HAP-1 (cell line): ENCODE results near the gene DENND1A.
"Not testable (repeated sequence)": the region's sequence is repeated elsewhere in the genome, so short reads cannot be mapped to it uniquely, and the experiment has no call there.

Experiments used
- DNase-seq, 2 experiments: peaks; one replicate each; pipeline ENCODE4 v3.0.0-alpha.2; 2016 to 2020; ENCODE audit warnings: low spot score in 2 of 2
- H3K27me3 ChIP-seq: fragments of 250-450 bp; sonication (Bioruptor Pico); 2 replicates; pipeline ENCODE4 v1.5.1; 2020; ENCODE audit warnings: low read depth, mild to moderate bottlenecking, moderate library complexity
- H3K36me3 ChIP-seq: fragments of 250-450 bp; sonication (Bioruptor Pico); replicated peaks from 2 replicates; pipeline ENCODE4 v1.5.1; 2020; ENCODE audit warnings: mild to moderate bottlenecking
- H3K4me1 ChIP-seq: fragments of 250-450 bp; sonication (Bioruptor Pico); 2 replicates; pipeline ENCODE4 v1.5.1; 2020; ENCODE audit warnings: mild to moderate bottlenecking
- H3K4me3 ChIP-seq: fragments of 250-450 bp; sonication (Bioruptor Pico); 2 replicates; pipeline ENCODE4 v1.5.1; 2020; ENCODE audit warnings: mild to moderate bottlenecking, moderate library complexity
- H3K9me3 ChIP-seq: fragments of 250-450 bp; sonication (Bioruptor Pico); 2 replicates; pipeline ENCODE4 v1.5.1; 2020; ENCODE audit warnings: mild to moderate bottlenecking, moderate library complexity
- in situ Hi-C: fragments of 300-500 bp; cut with MboI; formaldehyde crosslinking; loops from 3 replicates; pipeline ENCODE4 v1.14.3; 2020; ENCODE audit warnings: low sequenced_read_pairs, inconsistent platforms, mixed read lengths

The DENND1A gene

DNA sequence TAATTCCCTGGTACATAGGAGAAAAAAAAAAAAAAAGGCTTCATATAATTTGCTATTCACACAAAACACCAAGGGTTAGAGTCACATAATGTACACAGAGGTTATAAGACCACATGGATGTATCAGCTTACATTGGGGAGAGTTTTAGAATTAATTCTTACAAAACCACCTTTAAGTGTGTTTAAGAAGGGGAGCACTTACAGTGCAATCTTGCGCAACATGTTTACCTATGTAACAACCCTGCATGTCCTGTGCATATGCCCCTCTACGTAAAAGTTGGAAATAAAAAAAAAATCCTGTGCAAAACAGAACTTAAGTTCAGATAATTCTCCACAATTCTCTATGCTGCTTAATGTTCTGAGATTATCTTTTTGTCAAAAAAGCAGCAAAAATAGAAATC, 190.0 kb downstream of the DENND1A start:
- DNase-seq, result no peak
- no peak overlapping the region for H3K4me3 ChIP-seq
- no peaks in the 10 kb centered on the region for H3K36me3 ChIP-seq
- H3K27me3 ChIP-seq, result no peaks in the 10 kb centered on the region
- no peaks in the 10 kb centered on the region for H3K9me3 ChIP-seq
- in situ Hi-C loops, result no loop called here
- H3K4me1 ChIP-seq, result peaks cover 12% of the 10 kb centered on the region

- no peak for DNase-seq
- in situ Hi-C loops, result no loop called here
- H3K27me3 ChIP-seq, result no peaks in the 10 kb centered on the region
- H3K9me3 ChIP-seq, result no peaks in the 10 kb centered on the region
- no peaks in the 10 kb centered on the region for H3K36me3 ChIP-seq
- H3K4me1 ChIP-seq, result peaks cover 12% of the 10 kb centered on the region
- no peak overlapping the region for H3K4me3 ChIP-seq
Observed at GRCh38 chr9:123739387-123739786, 190.5 kb downstream of the DENND1A start.

GRCh38 chr9:123738648-123739047, 191.3 kb downstream of the DENND1A start:
- no peaks in the 10 kb centered on the region for H3K27me3 ChIP-seq
- H3K9me3 ChIP-seq, result no peaks in the 10 kb centered on the region
- peaks cover 12% of the 10 kb centered on the region for H3K4me1 ChIP-seq
- no peak overlapping the region for H3K4me3 ChIP-seq
- no peaks in the 10 kb centered on the region for H3K36me3 ChIP-seq
- in situ Hi-C loops, result no loop called here
- DNase-seq, result no peak

- H3K27me3 ChIP-seq, result no peaks in the 10 kb centered on the region
- in situ Hi-C loops, result no loop called here
- DNase-seq, result no peak
- no peaks in the 10 kb centered on the region for H3K4me1 ChIP-seq
- no peak overlapping the region for H3K4me3 ChIP-seq
- H3K9me3 ChIP-seq, result no peaks in the 10 kb centered on the region
- H3K36me3 ChIP-seq, result no peaks in the 10 kb centered on the region
Observed at GRCh38 chr9:123735376-123735775, 194.6 kb downstream of the DENND1A start.

DNA sequence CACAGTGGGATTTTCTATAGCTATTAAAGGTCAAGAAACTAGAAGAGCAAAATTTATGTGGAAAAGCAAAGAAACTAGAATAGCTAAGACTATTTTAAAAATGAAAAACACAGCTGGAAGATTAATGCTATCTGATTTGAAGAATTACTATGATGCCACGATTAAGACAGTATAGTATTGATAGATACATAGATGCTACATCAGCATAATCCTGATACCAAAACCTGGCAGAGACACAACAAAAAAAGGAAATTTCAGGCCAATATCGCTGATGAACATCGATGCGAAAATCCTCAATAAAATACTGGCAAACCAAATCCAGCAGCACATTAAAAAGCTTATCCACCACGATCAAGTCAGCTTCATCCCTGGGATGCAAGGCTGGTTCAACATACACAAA, 201.4 kb downstream of the DENND1A start:
- H3K27me3 ChIP-seq, H3K36me3 ChIP-seq, H3K4me3 ChIP-seq, DNase-seq, in situ Hi-C loops, H3K9me3 ChIP-seq, H3K4me1 ChIP-seq: not testable (repeated sequence)

DNA sequence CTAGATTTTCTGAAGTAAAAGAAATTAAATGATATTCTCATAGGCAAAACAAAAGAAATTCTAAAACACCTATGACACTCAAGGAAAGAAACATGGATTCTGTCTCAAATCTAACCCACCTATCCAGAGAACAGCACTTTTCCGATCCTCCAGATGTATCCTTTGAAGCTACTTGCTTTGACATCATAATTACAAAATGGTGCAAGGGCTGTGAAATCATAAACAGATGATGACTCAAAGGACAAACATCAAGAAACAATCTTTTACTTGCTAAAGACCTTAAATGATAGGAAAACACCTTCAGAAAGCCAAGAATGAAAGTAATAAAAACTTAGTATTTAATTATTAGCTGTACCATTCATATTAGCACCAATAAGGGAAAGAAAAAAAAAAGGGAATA, 202.6 kb downstream of the DENND1A start:
- in situ Hi-C loops, result no loop called here
- no peak for DNase-seq
- Histone ChIP-seq H3K27me3 (no peaks in the 10 kb centered on the region), H3K36me3 (no peaks in the 10 kb centered on the region), H3K4me1 (no peaks in the 10 kb centered on the region), H3K9me3 (peaks cover 7% of the 10 kb centered on the region), H3K4me3 (no peak overlapping the region)

DNA sequence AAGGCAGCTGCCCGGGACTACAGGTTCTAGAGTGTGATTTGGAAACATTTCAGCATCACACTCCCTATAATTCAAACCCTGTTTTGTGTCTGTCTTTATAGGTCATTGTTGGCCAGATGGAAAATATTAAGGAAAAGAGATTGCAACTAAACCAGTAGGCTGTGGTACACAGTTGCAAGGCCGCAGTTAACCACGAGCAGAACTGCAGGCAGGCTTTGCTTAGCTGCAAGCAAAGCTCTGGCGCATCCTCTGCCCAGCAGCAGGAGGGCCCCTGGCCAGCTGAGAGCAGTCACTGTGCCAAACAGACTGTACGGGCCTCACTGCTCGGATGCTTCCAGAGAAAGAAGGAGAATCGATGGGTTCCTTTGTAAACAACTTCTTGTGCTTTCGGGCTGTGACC, 204.5 kb downstream of the DENND1A start:
- no peak for DNase-seq
- Histone ChIP-seq H3K4me1 (no peaks in the 10 kb centered on the region), H3K36me3 (no peaks in the 10 kb centered on the region), H3K9me3 (peaks cover 15% of the 10 kb centered on the region), H3K27me3 (no peaks in the 10 kb centered on the region), H3K4me3 (no peak overlapping the region)
- in situ Hi-C loops, result no loop called here

- Histone ChIP-seq H3K36me3 (no peaks in the 10 kb centered on the region), H3K4me3 (no peak overlapping the region), H3K4me1 (no peaks in the 10 kb centered on the region), H3K27me3 (no peaks in the 10 kb centered on the region), H3K9me3 (peaks cover 15% of the 10 kb centered on the region)
- in situ Hi-C loops, result no loop called here
- no peak for DNase-seq
Observed at GRCh38 chr9:123724211-123724796, 205.6 kb downstream of the DENND1A start.

DNA sequence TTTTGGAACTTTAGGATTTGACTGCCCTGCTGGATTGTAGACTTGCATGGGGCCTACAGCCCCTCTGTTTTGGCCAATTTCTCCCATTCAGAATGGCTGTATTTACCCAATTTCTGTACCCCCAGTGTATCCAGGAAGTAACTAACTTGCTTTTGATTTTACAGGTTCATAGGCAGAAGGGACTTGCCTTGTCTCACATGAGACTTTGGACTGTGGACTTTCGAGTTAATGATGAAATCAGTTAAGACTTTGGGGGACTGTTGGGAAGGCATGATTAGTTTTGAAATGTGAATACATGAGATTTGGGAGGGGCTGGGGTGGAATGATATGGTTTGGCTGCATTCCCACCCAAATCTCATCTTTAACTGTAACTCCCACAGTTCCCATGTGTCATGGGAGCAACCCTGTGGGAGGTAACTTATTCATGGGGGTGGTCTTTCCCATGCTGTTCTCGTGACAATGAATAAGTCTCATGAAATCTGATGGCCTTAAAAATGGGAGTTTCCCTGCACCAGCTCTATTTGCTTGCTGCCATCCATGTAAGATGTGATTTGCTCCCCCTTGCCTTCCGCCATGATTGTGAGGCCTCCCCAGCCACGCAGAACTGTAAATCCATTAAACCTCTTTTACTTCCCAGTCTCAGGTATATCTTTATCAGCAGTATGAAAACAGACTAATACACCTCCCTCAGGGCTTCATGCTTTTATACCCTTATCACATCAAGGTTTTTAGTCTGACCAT, 206.6 kb downstream of the DENND1A start:
- in situ Hi-C loops, result no loop called here
- H3K4me3 ChIP-seq, result no peak overlapping the region
- H3K27me3 ChIP-seq, result no peaks in the 10 kb centered on the region

GRCh38 chr9:123722378-123722777, 207.5 kb downstream of the DENND1A start:
- Histone ChIP-seq H3K4me1 (no peaks in the 10 kb centered on the region), H3K9me3 (peaks cover 15% of the 10 kb centered on the region), H3K4me3 (no peak overlapping the region), H3K27me3 (no peaks in the 10 kb centered on the region), H3K36me3 (no peaks in the 10 kb centered on the region)
- DNase-seq, result no peak
- in situ Hi-C loops, result no loop called here

More for the DNA sequence above, 206.6 kb downstream of the DENND1A start:
- no peaks in the 10 kb centered on the region for H3K36me3 ChIP-seq
- no peak for DNase-seq
- peaks cover 15% of the 10 kb centered on the region for H3K9me3 ChIP-seq
- H3K4me1 ChIP-seq, result no peaks in the 10 kb centered on the region

DNA sequence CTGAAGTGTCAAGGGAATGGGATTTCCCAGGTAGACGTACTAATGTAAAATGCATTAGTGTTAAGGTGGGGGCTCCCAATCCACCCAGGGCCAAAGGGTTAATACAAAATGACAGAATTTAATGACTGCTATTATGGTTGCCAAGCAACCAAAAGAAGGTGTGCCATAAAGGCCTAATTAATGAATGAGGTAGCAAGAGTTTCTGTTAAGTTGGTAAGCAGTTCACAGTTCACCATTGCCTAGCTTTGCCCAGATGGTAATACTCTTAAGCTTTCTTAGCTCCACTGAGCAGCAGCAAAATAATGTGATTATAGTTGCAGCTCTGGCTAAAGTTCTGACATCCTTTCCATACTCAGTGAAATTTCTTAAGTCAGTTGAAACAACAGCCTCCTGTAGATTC, 211.7 kb downstream of the DENND1A start:
- no peaks in the 10 kb centered on the region for H3K36me3 ChIP-seq
- H3K4me1 ChIP-seq, result no peaks in the 10 kb centered on the region
- no peaks in the 10 kb centered on the region for H3K27me3 ChIP-seq
- H3K4me3 ChIP-seq, result no peak overlapping the region
- H3K9me3 ChIP-seq, result peaks cover 15% of the 10 kb centered on the region
- in situ Hi-C loops, result no loop called here
- DNase-seq, result no peak

- Histone ChIP-seq H3K4me3 (no peak overlapping the region), H3K9me3 (peaks cover 11% of the 10 kb centered on the region), H3K4me1 (no peaks in the 10 kb centered on the region), H3K27me3 (no peaks in the 10 kb centered on the region), H3K36me3 (no peaks in the 10 kb centered on the region)
- DNase-seq, result no peak
- in situ Hi-C loops, result no loop called here
Observed at GRCh38 chr9:123717581-123718175, 212.2 kb downstream of the DENND1A start.

DNA sequence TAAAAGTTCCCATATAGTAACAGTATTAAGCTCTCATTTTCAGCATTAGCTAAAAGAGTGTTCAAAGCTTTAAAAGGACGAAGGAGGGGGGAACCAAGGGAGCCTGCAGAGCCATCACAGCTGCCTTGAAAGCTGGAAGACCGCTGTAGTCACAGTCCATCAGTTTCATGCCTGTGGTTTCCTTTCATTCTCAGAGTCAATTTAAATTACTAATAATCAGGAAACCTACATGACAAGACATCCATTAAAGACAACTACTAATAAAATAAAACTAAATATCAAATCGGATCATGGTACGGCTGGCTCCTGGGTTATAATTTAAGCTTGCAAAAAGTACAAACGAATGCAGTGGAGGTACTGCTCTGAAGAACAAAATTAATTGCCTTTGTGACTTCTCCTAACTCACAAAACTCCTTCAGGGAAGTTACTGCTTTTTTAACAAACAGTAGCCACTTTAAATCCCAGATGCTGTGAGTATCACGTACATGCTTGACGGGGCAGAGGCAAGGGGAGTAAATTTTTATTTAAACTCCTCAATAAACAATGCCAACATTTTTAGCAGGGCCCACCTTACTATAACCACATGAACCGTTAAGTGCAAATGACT, 213.5 kb downstream of the DENND1A start:
- H3K4me3 ChIP-seq, result no peak overlapping the region
- H3K9me3 ChIP-seq, result no peaks in the 10 kb centered on the region
- no peaks in the 10 kb centered on the region for H3K4me1 ChIP-seq
- H3K36me3 ChIP-seq, result no peaks in the 10 kb centered on the region
- DNase-seq, result no peak
- in situ Hi-C loops, result no loop called here
- H3K27me3 ChIP-seq, result no peaks in the 10 kb centered on the region

DNA sequence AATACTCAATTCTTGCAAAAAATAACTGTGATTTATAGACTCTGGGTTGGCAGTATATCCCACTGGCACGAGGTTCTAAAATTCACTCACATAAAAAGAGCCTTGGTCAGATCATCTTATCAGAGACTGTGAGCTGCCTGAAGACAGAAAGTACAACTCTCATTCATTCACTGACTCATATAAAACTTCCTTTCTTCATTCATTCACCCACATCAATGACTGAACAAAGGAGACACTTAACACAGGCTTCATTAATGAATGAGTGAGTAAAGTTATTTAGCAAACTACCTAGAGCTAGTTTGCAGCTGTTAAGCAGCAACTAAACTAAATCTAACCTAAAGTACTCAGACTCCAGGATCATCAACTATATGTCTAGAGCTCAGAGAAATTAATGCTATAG, 214.7 kb downstream of the DENND1A start:
- Histone ChIP-seq H3K36me3 (no peaks in the 10 kb centered on the region), H3K9me3 (no peaks in the 10 kb centered on the region), H3K4me3 (no peak overlapping the region), H3K4me1 (no peaks in the 10 kb centered on the region), H3K27me3 (no peaks in the 10 kb centered on the region)
- no peak for DNase-seq
- in situ Hi-C loops, result no loop called here
